Skeletal muscle tissue (tissue), 4 donors: Measurements from ENCODE around the gene CDH26. TPM values are rescaled to one million over a fixed set of nuclear protein-coding genes. Genes with fewer than 3 reads are reported as not detected.
A peak's percentile ranks its signal among the peaks of the same experiment; 100 is the strongest.

Experiments used
- H3K27ac ChIP-seq: one replicate; pipeline ENCODE4 v1.7.0; 2013; ENCODE audit warnings: mild to moderate bottlenecking, low read depth, low read length, inconsistent platforms
- H3K27me3 ChIP-seq, 3 donors: one replicate each; pipeline ENCODE4 v1.7.0; 2013; ENCODE audit warnings: low read length in 3 of 3; ENCODE audit not compliant: control insufficient read depth in 3 of 3, insufficient read depth in 3 of 3
- H3K36me3 ChIP-seq, 3 donors: one replicate each; pipeline ENCODE4 v1.7.0; 2013; ENCODE audit warnings: low read length in 3 of 3; ENCODE audit not compliant: control insufficient read depth in 3 of 3, insufficient read depth in 3 of 3
- H3K4me1 ChIP-seq, 3 donors: one replicate each; pipeline ENCODE4 v1.7.0; 2013; ENCODE audit warnings: low read length in 3 of 3, mild to moderate bottlenecking in 3 of 3; ENCODE audit not compliant: control insufficient read depth in 3 of 3, insufficient read depth in 3 of 3
- H3K4me3 ChIP-seq, 3 donors: one replicate each; pipeline ENCODE4 v1.7.0; 2013; ENCODE audit warnings: low read length in 3 of 3
- H3K9ac ChIP-seq, 3 donors: one replicate each; pipeline ENCODE4 v1.7.0; 2013; ENCODE audit warnings: low read length in 3 of 3, mild to moderate bottlenecking in 3 of 3, moderate library complexity in 2 of 3, low read depth in 1 of 3
- H3K9me3 ChIP-seq, 3 donors: one replicate each; pipeline ENCODE4 v1.7.0; 2013; ENCODE audit warnings: low read length in 3 of 3; ENCODE audit not compliant: control insufficient read depth in 3 of 3
- total RNA-seq: library from RNA; depleted of rRNA; stranded (reverse); fragments of >200 nt; gene quantifications from one replicate; pipeline ENCODE4 v1.2.3, GENCODE V29; 2014
- donor health status: Osteomylitis.

CDH26 gene
- total RNA-seq, 1 donor from 2014 or later = 0.52 TPM

DNA sequence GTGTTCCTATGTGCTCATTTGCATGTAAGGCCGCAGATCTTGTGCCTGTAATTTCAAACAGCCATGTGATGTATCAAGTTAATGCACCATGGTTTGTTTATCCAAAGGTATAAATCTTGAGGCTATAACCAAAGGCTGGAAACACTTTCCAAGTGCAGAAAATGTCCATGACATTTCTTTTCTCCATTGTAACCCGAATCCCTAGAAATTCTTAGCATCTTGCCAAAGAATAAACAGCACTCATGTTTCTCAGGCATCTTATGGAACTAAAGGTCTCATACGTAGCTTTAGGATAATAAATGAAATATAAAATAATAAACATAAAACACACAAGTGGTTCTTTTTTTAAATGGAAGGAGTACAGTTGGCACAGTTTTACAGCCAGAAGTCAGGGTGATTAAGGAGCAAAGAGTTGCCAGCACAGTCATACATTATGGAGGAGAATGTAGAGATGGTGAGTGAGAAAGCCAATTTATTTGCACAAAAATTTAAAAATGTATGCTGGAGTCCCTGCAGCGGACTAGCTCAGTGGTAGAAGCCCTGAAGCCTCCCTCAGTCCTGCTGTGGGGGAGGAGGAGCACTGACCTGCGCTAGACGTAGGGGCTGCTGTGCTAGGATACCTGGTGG lies 18.0 kb downstream of the CDH26 start:
- no peak overlapping the region for H3K4me3 ChIP-seq
- H3K27me3 ChIP-seq = no peaks in the 10 kb centered on the region
- no peak overlapping the region for H3K27ac ChIP-seq
- no peaks in the 10 kb centered on the region for H3K9me3 ChIP-seq
- no peak overlapping the region for H3K9ac ChIP-seq
- no peaks in the 10 kb centered on the region for H3K4me1 ChIP-seq
- no peaks in the 10 kb centered on the region for H3K36me3 ChIP-seq

GRCh38 chr20:59977086-59977485 lies 18.9 kb downstream of the CDH26 start:
- no peak overlapping the region for H3K27ac ChIP-seq
- no peak overlapping the region for H3K9ac ChIP-seq
- H3K9me3 ChIP-seq = no peaks in the 10 kb centered on the region
- no peaks in the 10 kb centered on the region for H3K36me3 ChIP-seq
- H3K4me3 ChIP-seq = no peak overlapping the region
- H3K27me3 ChIP-seq = no peaks in the 10 kb centered on the region
- no peaks in the 10 kb centered on the region for H3K4me1 ChIP-seq

DNA sequence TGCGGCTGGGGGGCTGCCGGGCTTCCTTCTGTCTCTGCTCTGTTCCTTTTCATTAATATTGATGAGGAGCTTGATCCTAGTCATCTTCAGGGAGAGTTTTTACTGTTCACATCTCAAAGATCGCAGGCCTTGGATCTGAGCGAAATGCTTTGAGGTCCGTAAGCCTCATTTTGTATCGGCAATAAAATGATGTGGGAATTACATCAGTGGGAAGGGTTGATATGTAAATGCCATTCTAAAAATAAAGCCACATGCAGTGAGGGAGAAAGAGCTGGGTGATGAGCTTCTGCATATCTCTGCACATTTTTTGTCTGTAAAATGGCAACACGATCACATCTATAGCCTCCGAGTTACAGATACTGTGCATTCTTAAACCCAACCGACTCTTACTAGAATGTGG lies 24.9 kb downstream of the CDH26 start:
- H3K27me3 ChIP-seq = no peaks in the 10 kb centered on the region
- H3K27ac ChIP-seq = no peak overlapping the region
- H3K4me1 ChIP-seq = no peaks in the 10 kb centered on the region
- H3K9ac ChIP-seq = no peak overlapping the region
- no peaks in the 10 kb centered on the region for H3K36me3 ChIP-seq
- no peaks in the 10 kb centered on the region for H3K9me3 ChIP-seq
- H3K4me3 ChIP-seq = no peak overlapping the region

GRCh38 chr20:59984541-59984940 lies 26.3 kb downstream of the CDH26 start:
- H3K4me1 ChIP-seq = no peaks in the 10 kb centered on the region
- no peaks in the 10 kb centered on the region for H3K36me3 ChIP-seq
- no peaks in the 10 kb centered on the region for H3K27me3 ChIP-seq
- H3K9ac ChIP-seq = no peak overlapping the region
- no peaks in the 10 kb centered on the region for H3K9me3 ChIP-seq
- no peak overlapping the region for H3K4me3 ChIP-seq
- H3K27ac ChIP-seq = no peak overlapping the region

DNA sequence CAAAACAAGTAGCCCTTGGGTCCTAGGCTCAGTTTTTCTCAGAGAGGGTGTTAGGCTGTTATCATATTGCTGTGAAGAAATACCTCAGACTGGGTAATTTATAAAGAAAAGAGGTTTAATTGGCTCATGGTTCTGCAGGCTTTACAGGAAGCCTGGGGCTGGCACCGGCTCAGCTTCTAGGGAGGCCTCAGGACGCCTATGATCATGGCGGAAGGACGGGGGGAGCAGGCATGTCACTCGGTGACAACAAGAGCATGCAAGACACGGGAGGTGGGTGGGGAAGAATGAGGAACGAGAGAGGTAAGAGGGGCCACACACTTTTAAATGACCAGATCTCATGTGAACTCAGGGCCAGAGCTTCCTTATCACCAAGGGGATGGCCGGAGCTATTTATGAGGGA lies 26.9 kb downstream of the CDH26 start:
- no peak overlapping the region for H3K9ac ChIP-seq
- no peaks in the 10 kb centered on the region for H3K27me3 ChIP-seq
- no peaks in the 10 kb centered on the region for H3K36me3 ChIP-seq
- H3K4me3 ChIP-seq = no peak overlapping the region
- no peak overlapping the region for H3K27ac ChIP-seq
- no peaks in the 10 kb centered on the region for H3K9me3 ChIP-seq
- H3K4me1 ChIP-seq = no peaks in the 10 kb centered on the region

DNA sequence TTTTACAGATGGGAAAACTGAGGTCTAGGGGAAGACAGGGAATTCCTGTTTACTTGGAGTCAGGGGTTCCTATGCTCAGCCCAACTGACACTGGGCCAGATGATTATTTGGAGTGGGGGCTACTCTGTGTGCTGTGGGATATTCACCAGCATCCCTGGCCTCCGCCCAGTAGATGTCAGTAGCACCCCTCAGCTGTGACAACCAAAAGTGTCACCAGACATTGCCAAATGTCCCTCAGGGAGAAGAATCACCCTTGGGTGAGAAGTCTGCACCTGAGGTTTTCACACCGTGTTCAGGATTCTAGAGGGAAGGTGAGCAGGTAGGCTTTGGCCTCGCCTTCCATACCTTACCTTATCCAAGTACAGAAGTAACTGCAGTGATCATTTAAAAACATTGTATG lies 27.6 kb downstream of the CDH26 start:
- H3K36me3 ChIP-seq = no peaks in the 10 kb centered on the region
- H3K9me3 ChIP-seq = no peaks in the 10 kb centered on the region
- H3K9ac ChIP-seq = no peak overlapping the region
- H3K4me3 ChIP-seq = no peak overlapping the region
- H3K4me1 ChIP-seq = no peaks in the 10 kb centered on the region
- H3K27ac ChIP-seq = no peak overlapping the region
- no peaks in the 10 kb centered on the region for H3K27me3 ChIP-seq

DNA sequence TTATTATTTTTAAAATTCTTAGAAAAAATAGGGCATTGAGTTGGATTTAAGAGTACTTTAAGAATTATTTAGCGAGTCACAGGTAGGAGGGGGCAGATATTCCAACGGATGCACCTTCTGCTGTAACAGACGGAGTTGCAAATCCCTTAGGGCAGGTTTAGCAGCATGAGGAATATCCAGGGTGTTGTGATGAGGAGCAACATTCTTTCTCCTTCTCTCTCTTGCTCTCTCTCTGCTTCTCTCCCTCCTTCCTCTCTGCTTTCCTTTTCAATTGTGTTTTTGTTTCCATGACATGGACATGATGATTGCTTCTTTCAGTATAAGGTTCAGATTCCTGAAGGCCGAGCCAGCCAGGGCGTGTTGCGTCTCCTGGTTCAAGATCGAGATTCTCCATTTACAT lies 28.9 kb downstream of the CDH26 start:
- Histone ChIP-seq H3K36me3 (no peaks in the 10 kb centered on the region), H3K27ac (no peak overlapping the region), H3K9ac (no peak overlapping the region), H3K9me3 (no peaks in the 10 kb centered on the region), H3K4me1 (no peaks in the 10 kb centered on the region), H3K4me3 (no peak overlapping the region), H3K27me3 (no peaks in the 10 kb centered on the region)

GRCh38 chr20:59988141-59988540 lies 29.9 kb downstream of the CDH26 start:
- H3K27me3 ChIP-seq = no peaks in the 10 kb centered on the region
- no peak overlapping the region for H3K4me3 ChIP-seq
- no peaks in the 10 kb centered on the region for H3K4me1 ChIP-seq
- no peaks in the 10 kb centered on the region for H3K36me3 ChIP-seq
- no peaks in the 10 kb centered on the region for H3K9me3 ChIP-seq
- H3K9ac ChIP-seq = no peak overlapping the region
- no peak overlapping the region for H3K27ac ChIP-seq

GRCh38 chr20:59992526-59993084 lies 34.4 kb downstream of the CDH26 start:
- Histone ChIP-seq H3K9ac (no peak overlapping the region), H3K9me3 (no peaks in the 10 kb centered on the region), H3K4me3 (no peak overlapping the region), H3K4me1 (peaks cover 0 to 12% (median 0%) of the 10 kb centered on the region in 3 donors), H3K36me3 (no peaks in the 10 kb centered on the region), H3K27ac (no peak overlapping the region), H3K27me3 (no peaks in the 10 kb centered on the region)

- Histone ChIP-seq H3K4me3 (peak overlapping the region in 1 of 3 donors; percentile 17), H3K9ac (no peak overlapping the region), H3K9me3 (no peaks in the 10 kb centered on the region), H3K4me1 (peaks cover 0 to 12% (median 0%) of the 10 kb centered on the region in 3 donors), H3K36me3 (no peaks in the 10 kb centered on the region), H3K27ac (peak overlapping the region; percentile 15), H3K27me3 (no peaks in the 10 kb centered on the region)
Measured at GRCh38 chr20:59993736-59994430, 35.7 kb downstream of the CDH26 start.
